GM12874 (cell line): Measurements from ENCODE around the gene PPP5C.

Source experiments
- CTCF ChIP-seq: IDR thresholded peaks from 2 replicates; pipeline ENCODE4 v1.5.1; 2011; ENCODE audit warnings: low read depth, mild to moderate bottlenecking, control low read depth, low read length, moderate library complexity; ENCODE audit not compliant: insufficient read depth

The PPP5C gene

GRCh38 chr19:46350029-46350757, 3.3 kb downstream of the PPP5C start:
- no peak for TF ChIP-seq CTCF

- no peak for TF ChIP-seq CTCF
Observed at GRCh38 chr19:46350758-46351159, 3.9 kb downstream of the PPP5C start.

- TF ChIP-seq CTCF = no peak
Observed at GRCh38 chr19:46351241-46352041, 4.6 kb downstream of the PPP5C start.

GRCh38 chr19:46353730-46354528, 7.0 kb downstream of the PPP5C start:
- no peak for TF ChIP-seq CTCF

GRCh38 chr19:46355234-46356148, 8.6 kb downstream of the PPP5C start:
- TF ChIP-seq CTCF = no peak

- no peak for TF ChIP-seq CTCF
Observed at GRCh38 chr19:46356149-46357055, 9.5 kb downstream of the PPP5C start.
